ENCODE results near the gene ZBTB20.
A peak's percentile ranks its signal among the peaks of the same experiment; 100 is the strongest.
"Not testable (repeated sequence)": the region's sequence is repeated elsewhere in the genome, so short reads cannot be mapped to it uniquely, and the experiment has no call there.

The ZBTB20 gene

DNA sequence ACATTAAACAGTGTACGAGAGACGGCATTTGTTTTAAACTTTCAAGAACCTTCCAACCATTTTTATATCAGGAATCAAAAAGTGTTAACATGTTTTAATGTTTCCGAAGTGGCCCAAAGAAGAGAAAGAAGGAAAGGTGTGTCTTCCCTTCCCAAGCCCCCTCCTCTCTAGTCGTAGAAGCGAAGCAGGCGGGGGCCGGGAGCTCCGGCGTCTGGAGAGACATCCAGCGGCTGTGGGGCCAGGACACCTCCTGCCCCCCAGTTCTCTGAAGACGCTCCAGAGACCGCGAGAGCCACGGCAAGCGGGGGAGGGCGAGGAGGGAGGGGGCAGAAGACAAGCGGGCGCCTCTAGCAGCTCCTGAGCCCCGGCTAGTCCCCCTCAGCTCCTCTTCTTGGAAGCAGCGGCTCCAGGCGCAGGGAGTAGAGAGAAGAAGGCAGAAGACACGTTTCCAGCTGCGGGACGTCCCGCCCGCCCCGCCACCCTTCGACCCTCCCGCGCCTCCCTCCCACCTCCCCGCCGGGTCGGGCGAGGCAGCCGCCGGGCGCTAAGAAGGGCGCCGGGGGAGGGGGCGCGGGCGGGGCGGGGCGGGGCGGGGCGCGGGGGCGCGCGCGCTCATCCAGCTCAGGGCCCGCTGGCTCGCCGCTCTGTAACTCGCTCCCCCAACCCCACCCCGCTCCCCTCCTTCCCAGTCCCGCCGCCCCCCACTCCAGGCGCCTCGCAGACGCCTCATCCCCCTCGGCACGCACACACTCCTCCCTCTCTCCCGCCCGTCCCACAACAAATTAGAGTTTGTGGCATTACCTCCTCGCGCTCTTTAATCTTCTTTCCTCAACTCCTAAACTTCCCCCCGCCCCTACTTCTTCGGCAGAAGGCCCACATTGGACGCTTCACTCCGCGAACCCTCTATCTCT, at the start of gene ZBTB20:
TSS of gene ZBTB20 (minus strand) at position 871 of the 911 bp plus-strand sequence.
- DNase-seq: peak; percentile 61

DNA sequence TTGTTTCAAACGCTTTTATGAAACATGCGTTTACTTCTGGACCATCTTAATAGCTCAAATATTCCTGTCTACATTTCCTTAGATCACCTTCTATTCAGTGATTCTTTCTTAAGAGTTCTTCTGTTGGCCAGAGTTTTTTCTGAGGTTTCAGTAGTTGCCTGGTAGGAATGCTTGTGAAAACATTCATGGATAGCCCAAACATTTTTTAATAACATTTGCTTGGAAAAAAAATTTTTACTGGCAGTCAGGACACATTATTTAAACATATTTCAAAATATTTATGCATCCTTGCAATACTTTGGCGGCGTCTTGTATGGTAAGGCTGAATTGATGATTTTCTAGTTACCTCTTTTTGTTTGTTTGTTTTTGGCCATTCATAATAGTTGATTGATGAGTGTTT, 47.4 kb upstream of the ZBTB20 start:
- no peak for DNase-seq

DNA sequence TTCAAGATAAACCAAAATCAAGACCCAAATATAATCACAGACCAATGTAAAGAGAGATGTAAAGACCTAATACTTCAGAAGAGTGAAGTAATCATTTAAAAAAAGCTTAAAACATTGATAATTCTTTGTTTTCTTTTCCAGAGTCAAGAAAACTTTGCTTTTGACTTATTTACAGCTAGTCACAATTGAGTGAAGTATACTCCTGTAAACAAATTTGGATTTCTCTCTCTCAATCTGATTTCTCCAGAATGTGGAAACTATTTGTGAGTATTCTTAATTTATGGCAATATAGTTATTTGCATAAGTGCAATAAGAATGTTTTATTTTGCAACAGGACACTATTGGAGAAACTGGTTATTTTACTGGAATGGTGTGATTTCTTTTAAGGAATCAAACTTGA, 43.7 kb upstream of the ZBTB20 start:
- DNase-seq: no peak

DNA sequence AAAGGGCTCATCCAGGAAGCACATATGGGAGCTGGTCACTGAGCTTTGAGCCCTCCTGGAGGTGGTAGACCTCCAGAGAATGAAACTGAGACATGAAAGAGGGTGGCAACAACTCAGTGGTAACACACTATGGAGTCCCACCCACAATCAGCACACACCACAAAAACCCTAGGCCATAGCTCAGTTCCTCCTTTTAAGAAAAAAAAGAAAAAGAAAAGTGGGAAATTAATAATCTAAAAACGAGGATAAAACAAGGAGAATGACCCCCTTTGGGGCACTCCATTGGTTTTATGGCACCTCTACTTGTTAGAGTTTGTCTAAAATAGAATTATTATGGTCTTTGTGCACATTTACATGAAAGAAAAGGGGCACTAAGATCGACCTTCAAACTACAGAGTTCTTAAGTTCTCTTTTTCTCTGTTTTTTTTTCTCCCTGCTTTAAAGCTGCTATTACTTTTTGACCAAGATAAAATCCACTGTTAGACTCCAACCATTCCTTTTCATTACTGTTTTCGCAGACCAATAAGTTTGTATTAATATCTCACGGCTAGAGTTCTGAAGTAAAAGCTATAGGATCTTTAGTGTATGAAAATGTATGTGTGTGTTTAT, 40.2 kb upstream of the ZBTB20 start:
- DNase-seq: no peak

DNA sequence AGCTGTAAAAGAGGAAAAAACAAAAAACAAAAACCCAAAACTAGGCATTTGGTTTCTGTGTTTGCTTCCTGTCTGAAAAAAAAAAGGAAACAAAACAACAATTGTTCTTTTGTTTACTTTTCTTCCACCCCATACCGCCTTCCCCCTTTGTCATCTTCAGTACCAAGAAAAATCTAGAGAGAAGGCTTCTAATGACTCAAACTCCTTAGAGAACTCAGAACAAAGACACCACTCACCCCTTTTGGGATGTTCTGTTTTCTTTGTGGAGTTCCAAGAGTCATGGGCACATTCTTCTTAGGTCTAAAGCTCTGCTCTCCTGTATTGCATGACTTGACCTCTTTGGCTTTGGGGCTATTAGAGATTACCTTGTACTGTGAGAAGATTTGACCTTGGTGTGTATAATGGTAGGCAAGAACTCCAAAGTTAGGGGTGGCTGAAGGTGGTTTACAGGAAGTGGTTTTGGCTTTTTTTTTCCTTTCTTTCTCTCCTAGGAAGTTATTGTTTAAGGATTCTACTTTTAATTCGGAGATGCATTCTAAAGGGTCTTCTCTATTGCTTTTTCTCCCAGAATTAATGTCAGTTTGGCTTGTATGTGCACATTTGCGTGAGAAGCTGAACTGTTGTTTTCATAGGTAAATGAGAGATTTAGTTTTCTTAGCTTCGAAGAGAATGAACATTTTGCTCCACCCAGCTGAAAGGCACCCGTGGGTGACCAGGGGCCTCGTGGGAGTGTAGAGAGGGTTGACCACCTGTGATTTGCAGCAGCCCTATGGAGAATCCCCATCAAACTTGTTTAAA, 39.5 kb upstream of the ZBTB20 start:
- no peak for DNase-seq

DNA sequence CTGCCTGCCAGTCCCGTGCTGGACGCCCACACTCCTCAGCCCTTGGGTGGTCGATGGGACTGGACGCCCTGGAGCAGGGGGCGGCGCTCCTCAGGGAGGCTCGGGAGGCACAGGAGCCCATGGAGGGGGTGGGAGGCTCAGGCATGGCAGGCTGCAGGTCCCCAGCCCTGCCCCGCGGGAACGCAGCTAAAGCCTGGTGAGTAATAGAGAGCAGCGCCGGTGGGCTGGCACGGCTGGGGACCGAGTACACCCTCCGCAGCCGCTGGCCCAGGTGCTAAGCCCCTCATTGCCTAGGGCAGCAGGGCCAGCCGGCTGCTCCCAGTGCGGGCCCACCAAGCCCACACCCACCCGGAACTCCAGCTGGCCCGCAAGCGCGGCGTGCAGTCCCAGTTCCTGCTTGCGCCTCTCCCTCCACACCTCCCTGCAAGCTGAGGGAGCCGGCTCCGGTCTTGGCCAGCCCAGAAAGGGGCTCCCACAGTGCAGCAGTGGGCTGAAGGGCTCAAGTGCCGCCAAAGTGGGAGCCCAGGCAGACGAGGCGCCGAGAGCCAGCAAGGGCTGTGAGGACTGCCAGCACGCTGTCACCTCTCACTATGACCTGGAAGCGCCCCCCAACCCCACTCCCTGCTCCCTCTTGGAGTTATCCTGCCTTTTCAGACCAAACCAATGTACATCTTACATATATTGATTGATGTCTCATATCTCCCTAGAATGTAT, 37.9 kb upstream of the ZBTB20 start:
- not testable (repeated sequence) for DNase-seq

DNA sequence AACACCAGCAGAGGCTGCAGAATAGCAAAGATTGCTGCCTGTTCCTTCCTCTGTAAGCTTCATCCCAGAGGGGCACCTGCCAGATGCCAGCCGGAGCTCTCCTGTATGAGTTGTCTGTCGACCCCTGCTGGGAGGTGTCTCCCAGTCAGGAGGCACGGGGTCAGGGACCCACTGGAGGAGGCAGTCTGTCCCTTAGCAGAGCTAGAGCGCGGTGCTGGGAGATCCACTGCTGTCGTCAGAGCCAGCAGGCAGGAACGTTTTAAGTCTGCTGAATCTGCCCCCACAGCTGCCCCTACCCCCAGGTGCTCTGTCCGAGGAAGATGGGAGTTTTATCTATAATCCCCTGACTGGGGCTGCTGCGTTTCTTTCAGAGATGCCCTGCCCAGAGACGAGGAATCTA, 31.8 kb upstream of the ZBTB20 start:
- not testable (repeated sequence) for DNase-seq

DNA sequence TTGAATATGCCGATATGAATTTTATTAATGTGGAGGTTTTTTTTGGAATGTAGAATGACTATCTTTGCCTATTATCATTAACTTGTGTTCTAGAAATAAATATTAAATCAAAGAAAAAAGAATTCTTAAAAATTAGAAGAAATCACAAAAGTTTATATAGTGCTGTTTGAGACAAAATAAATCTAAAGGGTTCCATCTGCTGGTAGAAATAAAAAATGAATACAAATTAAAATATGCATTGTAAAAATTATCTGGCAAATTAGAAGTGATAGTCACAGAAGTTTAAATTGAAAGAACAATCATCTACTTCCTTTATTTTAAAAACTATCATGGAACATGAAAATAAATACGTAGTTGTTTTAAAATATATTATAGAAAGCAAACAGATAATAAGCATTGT, 22.7 kb upstream of the ZBTB20 start:
- DNase-seq: no peak

DNA sequence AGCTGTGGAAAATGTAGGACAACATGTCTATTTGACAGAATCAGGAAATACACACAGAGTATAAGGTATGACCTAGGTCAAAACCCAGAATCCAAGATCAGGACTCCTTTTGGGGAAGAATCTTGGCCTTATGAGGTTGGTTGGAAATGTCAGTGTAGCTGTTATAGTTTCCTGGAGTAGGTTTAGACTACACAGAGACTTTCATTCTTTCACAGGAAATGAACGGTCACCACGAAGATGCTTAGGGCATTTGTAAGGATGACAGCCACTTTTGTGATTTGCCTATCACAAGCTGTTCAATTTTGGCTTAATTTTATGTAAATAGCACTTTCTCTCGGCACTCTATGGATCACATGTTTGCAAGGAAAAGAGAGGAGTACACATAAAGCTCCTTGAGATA, 18.6 kb upstream of the ZBTB20 start:
- no peak for DNase-seq

DNA sequence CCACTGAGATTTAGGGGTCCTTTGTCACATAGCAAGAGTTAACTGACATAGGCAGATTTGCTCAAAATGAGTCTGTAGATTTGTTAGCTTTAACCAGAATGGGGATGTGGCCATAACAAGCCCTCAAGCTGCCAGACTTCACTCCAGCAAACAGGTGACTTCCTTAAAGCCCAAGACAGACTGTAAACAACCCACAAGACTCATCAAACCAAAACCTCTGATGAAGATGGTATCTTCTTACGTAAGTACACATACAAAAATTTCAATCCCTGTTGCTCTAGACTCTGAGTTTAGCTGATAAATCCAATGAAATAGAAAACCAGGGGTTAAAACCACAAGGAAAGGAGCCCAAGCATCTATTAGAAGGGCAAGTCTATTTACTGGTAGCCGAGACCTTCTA, 18.2 kb upstream of the ZBTB20 start:
- DNase-seq: no peak

DNA sequence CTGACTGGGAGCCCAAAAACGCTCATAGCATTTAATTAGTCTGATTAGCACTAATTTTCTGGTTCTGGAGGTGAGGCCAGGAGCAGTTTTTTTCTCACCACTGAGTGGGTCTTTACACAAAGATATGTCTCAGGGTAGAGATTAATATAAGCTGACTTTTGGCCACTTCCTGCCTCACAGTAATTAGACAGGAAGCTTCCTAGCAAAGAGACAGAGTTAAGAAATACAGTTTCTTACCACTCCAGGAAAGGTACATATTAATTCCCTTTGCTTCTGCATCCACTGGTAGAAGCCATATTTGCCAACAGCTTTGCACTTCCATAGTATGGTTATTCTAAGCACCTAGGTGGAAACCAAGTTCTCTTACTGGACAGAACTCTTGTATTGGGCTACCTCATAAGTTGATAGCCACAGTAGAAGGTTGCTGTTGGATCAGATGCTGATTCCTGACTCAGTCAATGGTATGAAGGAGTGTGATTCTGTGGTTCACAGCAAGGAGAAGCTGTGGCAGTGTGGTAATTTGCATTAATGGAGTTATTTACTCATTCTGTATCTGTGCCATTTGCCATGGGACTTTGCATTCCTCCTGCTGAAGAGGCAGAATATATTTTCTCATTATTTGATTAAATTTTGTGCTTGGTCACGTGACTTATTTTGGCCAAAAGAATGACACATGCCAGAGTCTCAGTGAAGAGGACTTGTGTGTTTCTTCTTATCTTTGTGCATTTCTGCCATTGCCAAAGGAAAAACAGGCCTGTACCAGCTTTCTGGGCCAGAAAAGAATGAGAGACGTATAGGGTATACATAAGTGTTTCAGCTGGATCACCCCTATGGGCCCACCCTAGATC, 17.5 kb upstream of the ZBTB20 start:
- no peak for DNase-seq

DNA sequence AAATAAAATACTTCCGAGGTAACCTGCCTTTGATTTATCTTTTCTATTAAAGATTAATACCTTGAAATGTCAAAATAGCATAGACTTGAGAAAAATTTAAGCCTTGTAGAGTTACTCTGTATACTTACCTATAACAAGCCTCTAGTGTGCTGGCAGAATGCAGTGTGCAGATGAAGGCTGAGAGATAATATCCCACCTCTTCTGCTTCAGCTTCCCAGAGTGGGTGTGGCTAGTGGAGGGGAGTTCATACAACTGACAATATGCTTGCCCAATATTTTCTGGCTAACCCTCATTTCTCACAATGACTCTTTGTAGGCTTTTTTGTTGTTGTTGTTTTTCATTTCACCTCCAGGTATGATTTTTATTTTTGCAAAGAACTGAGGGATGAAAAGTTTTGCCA, 15.7 kb upstream of the ZBTB20 start:
- no peak for DNase-seq

DNA sequence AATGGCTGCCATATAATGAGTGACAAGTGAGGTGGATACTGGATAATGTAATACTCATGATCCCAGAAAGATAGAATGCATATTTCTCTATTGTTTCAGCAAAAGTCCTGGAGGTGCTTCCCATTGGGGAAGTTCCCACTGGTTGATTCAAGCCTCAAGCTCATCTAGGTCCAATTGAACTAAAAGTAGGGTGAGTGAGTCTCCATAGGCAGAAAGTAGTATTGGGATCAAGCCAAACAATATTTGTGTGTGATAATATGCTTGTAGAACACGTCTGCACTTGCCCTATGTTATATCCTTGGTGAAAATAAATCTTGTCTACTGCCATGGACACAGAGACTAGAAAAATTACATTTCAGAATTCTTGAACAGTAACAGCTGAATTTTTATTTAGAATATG, 14.8 kb upstream of the ZBTB20 start:
- no peak for DNase-seq

DNA sequence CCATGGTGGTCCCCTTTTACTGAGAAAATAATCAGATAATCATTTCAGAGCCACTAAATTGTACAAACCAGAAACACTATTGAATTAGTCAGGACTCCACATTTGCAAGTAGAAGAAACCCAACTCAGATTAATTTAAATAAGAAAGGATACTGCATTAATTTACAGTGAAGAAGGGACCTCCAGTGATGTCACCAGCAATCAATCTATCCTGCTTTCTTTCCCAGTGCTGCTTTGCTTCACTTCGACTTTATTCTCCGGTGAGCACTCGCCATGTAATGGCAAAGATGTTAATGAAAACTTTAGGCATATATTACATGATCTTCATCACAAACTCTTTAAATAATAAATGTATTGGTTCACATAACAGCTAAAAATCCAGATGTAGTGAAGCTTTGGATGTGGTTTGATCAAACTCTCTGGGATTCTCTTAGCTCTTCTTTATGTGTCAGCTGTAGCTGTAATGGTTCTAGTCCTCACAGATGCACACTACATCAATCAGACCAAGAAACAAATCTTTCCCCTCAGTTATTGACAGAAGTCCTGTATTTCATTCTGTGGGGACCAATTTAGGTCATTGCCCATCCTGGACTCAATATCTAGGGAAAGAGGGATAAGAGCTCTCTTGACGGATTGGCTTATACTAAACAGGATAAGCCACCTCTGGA, 14.2 kb upstream of the ZBTB20 start:
- DNase-seq: no peak

DNA sequence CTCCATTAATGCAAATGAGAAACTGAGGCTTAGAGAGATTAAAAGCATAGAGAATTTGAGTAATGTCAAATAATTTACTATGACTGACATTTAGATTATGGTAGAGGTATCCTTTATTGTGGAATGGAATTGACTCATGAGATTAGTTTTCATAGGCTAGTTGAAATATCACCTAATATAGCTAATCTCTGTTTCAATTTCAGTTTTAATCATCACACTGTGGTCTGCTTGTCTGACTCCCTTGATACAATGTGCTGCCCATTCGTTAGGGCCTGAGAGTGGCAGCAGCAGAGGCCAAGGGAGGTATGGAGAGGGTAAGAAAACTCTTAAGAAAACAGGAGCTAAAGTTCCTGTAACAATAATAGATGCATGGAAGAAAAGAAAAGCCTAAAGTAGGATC, 13.2 kb upstream of the ZBTB20 start:
- DNase-seq: no peak

DNA sequence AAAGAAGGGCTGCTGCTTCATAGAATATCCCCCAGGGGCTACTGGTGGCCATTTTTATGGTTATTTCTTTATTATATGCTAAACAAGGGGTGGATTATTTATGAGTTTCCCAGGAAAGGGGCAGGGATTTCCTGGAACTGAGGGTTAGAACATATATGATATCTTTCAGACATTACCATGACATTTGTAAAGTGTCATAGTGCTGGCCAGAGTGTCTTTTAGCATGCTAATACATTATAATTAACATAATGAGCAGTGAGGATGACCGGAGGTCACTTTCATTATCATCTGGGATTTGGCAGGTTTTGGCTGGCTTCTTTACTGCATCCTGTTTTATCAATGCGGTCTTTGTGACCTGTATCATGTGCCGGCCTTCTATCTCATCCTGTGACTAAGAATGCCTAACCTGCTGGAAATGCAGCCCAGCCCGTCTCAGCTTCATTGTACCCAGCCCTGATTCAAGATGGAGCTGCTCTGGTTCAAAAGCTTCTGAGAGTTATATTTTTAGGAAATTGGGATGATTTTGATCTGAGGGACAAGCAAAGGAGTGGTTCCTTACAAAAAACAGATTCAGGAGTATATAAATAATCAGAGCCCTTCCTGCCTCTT, 9.1 kb upstream of the ZBTB20 start:
- no peak for DNase-seq

DNA sequence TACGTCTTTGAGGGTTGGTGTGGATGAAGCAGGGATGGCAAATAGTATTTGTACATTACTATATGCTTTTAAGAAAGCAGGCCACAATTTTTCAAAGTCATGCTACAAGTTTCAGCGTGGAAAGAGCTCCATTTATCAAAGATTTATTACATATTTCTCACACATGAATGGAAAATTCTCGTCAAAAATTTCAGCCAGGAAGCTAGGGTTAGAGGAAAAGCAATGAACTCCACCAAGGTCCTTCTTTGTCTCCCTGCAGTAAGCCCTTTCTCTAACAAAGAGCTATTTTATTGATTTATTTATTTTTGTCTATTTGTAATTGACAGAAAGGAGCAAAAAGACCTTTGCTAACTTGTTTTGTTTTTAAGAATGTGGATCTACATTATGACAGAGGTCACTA, 7.5 kb upstream of the ZBTB20 start:
- no peak for DNase-seq

DNA sequence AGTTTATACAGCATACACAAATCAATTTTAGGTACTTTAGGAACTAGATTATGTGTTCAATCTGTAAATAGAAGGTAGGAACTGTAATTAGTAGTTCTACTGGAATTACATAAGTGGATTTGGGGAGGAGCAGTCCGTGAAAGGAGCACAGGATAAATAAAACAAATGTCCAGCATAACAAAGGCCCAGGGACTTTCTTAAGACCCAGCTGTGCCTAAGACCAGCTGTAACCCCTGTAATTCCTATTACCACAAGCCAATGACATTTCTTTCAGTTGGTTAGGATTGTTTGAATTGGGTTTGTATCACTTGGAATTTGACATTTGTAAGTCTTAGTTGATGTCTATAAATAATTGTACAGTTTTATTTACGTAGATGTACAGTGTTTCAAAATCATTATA, 4.8 kb upstream of the ZBTB20 start:
- DNase-seq: no peak

DNA sequence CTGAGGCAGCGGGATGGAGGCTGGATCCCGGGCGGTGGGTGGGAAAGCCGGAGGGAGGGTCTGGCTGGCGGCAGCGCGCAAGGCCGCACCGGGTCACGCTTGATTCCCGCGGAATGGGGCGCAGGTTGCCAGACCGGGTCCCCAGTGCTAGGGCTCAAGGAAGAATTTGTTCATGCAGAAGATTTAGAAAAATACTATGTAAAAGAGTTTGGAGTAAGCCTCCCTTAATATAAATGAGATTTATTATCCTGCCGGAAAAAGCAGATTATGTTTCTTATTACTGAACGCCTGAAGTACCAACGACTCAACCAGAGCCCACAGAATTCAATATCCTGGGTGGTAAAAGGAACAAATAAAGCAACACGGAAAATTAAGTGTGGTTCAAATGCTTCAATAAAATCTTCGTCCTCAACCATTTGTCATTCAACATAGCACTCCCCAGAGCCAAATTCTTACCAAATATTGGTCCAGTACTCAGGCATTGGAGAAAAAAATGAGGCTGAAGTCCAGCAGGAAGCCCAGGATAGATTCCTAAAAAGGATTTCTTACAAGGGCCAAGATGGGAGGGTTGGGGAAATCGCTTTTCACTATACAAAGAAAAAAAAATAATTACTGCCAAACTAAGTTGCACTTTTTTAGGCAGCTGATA, 1.2 kb upstream of the ZBTB20 start:
- DNase-seq: no peak

DNA sequence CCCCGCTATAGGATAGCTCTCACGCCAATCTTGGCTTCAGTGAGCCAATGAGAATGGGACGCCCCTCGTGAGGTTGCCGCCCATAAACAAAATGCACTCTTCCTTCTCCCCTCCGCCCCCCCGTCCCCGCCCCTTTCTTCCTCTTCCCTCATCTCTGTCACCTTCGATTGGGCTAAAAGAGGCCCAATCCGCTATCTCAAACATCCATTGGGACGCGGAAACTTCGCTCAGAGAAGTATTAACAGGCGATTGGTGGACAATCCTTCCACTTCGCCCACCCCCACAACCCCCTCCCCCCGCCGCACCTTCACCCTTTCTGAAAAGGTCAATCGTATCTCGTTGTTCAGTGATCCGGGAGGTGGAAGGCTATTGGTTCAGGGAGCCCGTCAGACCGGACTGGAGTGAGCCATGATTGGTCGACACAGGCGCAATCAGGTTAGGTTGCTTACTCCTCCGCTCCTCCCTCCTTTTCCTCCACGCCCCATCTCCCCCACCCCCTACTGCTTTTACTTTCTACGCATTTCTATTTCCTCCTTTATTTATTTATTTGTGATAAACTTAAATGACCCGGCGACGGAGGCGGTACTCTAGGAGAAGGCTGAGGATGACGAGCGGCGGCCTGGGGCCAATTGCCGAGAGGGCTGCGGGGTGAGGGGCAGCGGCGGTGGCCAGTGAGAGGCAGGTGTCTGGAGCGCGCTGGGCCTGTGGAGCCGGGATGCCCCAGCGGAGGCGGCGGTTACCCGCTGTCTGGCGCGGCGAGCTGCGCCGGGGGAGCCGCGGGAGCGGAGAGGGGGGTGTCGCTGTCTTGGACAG, 447 bp upstream of the ZBTB20 start:
- DNase-seq: peak; percentile 100

Data from NCI-H1436 (cell line).